22Rv1 (cell line): ENCODE results near the gene PHRF1.
"Not testable (repeated sequence)": the region's sequence is repeated elsewhere in the genome, so short reads cannot be mapped to it uniquely, and the experiment has no call there.

Experiments
- H3K27ac ChIP-seq: fragments of 450-650 bp; 2 replicates; pipeline ENCODE4 v1.5.1; 2017
- CTCF ChIP-seq: fragments of 450-650 bp; IDR thresholded peaks from 2 replicates; pipeline ENCODE4 v1.5.1; 2017; ENCODE audit warnings: mild to moderate bottlenecking
- ZFX ChIP-seq: fragments of 450-650 bp; IDR thresholded peaks from 2 replicates; pipeline ENCODE4 v1.6.1; 2017; ENCODE audit warnings: antibody characterized with exemption, borderline replicate concordance

PHRF1 gene

GRCh38 chr11:643849-644738 is 67.8 kb downstream of the PHRF1 start:
- peak overlapping the region; percentile 55 for H3K27ac ChIP-seq
- TF ChIP-seq CTCF (no peak), ZFX (no peak)

GRCh38 chr11:645536-645935 is 69.3 kb downstream of the PHRF1 start:
- H3K27ac ChIP-seq: no peak overlapping the region
- no peak for TF ChIP-seq CTCF

- H3K27ac ChIP-seq: no peak overlapping the region
- TF ChIP-seq ZFX (no peak), CTCF (no peak)
These were observed 69.9 kb downstream of the PHRF1 start for GRCh38 chr11:646214-646613.

GRCh38 chr11:647672-648158 is 71.4 kb downstream of the PHRF1 start:
- H3K27ac ChIP-seq: not testable (repeated sequence)

GRCh38 chr11:650482-650881 is 74.2 kb downstream of the PHRF1 start:
- H3K27ac ChIP-seq: no peak overlapping the region
- TF ChIP-seq CTCF (no peak), ZFX (no peak)

GRCh38 chr11:653136-653535 is 76.9 kb downstream of the PHRF1 start:
- H3K27ac ChIP-seq: not testable (repeated sequence)

- H3K27ac ChIP-seq: no peak overlapping the region
- TF ChIP-seq CTCF (no peak), ZFX (no peak)
These were observed 77.6 kb downstream of the PHRF1 start for GRCh38 chr11:653837-654236.

GRCh38 chr11:654444-654843 is 78.2 kb downstream of the PHRF1 start:
- H3K27ac ChIP-seq: not testable (repeated sequence)
